DND-41 (cell line): ENCODE results near the gene LY6G6D.

Experiments used
- ATAC-seq: fragments of 200-7000 bp; cut with Tn5 transposase; 3 replicates; pipeline ENCODE4 v1.9.1; 2021; ENCODE audit warnings: low read depth; ENCODE audit not compliant: insufficient read depth
- DNase-seq: peaks from one replicate; pipeline ENCODE4 v3.0.0-alpha.2; 2020
- H2AFZ ChIP-seq: 2 replicates; pipeline ENCODE4 v1.6.0; 2012; ENCODE audit warnings: low read depth, low read length
- H3K27ac ChIP-seq: 2 replicates; pipeline ENCODE4 v1.5.1; 2012; ENCODE audit warnings: low read length, inconsistent platforms
- H3K27me3 ChIP-seq: fragments of 200-600 bp; sonication (generic); 2 replicates; pipeline ENCODE4 v1.6.0; 2012; ENCODE audit warnings: low read length, mild to moderate bottlenecking, inconsistent platforms; ENCODE audit not compliant: insufficient read depth, poor library complexity
- H3K36me3 ChIP-seq: 2 replicates; pipeline ENCODE4 v1.5.1; 2012; ENCODE audit warnings: low read length, inconsistent platforms; ENCODE audit not compliant: insufficient read depth
- H3K4me1 ChIP-seq: 2 replicates; pipeline ENCODE4 v1.5.1; 2012; ENCODE audit warnings: mild to moderate bottlenecking, low read length; ENCODE audit not compliant: insufficient read depth
- H3K4me2 ChIP-seq: 2 replicates; pipeline ENCODE4 v1.6.0; 2012; ENCODE audit warnings: mild to moderate bottlenecking, moderate library complexity, low read length, inconsistent platforms; ENCODE audit not compliant: insufficient read depth
- H3K4me3 ChIP-seq, 2 experiments: fragments of 200-600 bp in 1 of 2; shearing (Covaris generic) in 1 of 2; 2 replicates each; pipeline ENCODE4 v1.5.1; 2012 to 2016; ENCODE audit warnings: inconsistent platforms in 2 of 2, low read length in 2 of 2, mild to moderate bottlenecking in 2 of 2, low read depth in 1 of 2, moderate library complexity in 1 of 2
- H3K79me2 ChIP-seq: 2 replicates; pipeline ENCODE4 v1.6.0; 2012; ENCODE audit warnings: low read length, inconsistent platforms; ENCODE audit not compliant: insufficient read depth
- H3K9ac ChIP-seq: 2 replicates; pipeline ENCODE4 v1.6.0; 2012; ENCODE audit warnings: low read depth, mild to moderate bottlenecking, inconsistent platforms, low read length, moderate library complexity
- H3K9me3 ChIP-seq: 2 replicates; pipeline ENCODE4 v1.5.1; 2012; ENCODE audit warnings: low read length, moderate library complexity, mild to moderate bottlenecking, inconsistent platforms; ENCODE audit not compliant: insufficient read depth, severe bottlenecking
- H4K20me1 ChIP-seq: 2 replicates; pipeline ENCODE4 v1.6.0; 2012; ENCODE audit warnings: low read length; ENCODE audit not compliant: insufficient read depth
- CTCF ChIP-seq: IDR thresholded peaks from 2 replicates; pipeline ENCODE4 v1.5.1; 2012; ENCODE audit warnings: borderline replicate concordance, low read length, moderate library complexity, mild to moderate bottlenecking; ENCODE audit not compliant: poor library complexity, severe bottlenecking; ENCODE audit errors: extremely low read depth
- EZH2 ChIP-seq: IDR thresholded peaks from 3 replicates; pipeline ENCODE4 v1.6.1; 2012; ENCODE audit warnings: borderline replicate concordance, low read depth, mild to moderate bottlenecking, moderate library complexity, low read length, inconsistent platforms; ENCODE audit not compliant: severe bottlenecking

Gene LY6G6D

GRCh38 chr6:31728767-31729514 is 13.8 kb downstream of the LY6G6D start, which contains the start of gene DDAH2:
DDAH2 (minus strand) TSS chr6:31729299; CDS start chr6:31729161, 138 bp downstream.
- TF ChIP-seq CTCF, result peak; percentile 98
- TF ChIP-seq EZH2, result no peak
- Histone ChIP-seq H3K27me3 (no peaks in the 10 kb centered on the region), H3K36me3 (peaks cover 50% of the 10 kb centered on the region), H4K20me1 (peaks cover 8% of the 10 kb centered on the region), H2AFZ (peak within 1 kb of the TSS; percentile 65), H3K27ac (peak within 1 kb of the TSS; percentile 65), H3K4me1 (peaks cover 24% of the 10 kb centered on the region), H3K4me2 (peak within 1 kb of the TSS; percentile 92), H3K9me3 (no peaks in the 10 kb centered on the region), H3K4me3 (peak within 1 kb of the TSS; percentile 46 to 70; a peak in 3 of 4 replicates), H3K79me2 (peaks cover 8% of the 10 kb centered on the region), H3K9ac (peak within 1 kb of the TSS; percentile 69)
- no peak for DNase-seq
- ATAC-seq, result peak; percentile 12

- peak overlapping the region; percentile 69 for H3K9ac ChIP-seq
- TF ChIP-seq EZH2, result no peak
- no peak for TF ChIP-seq CTCF
These were observed 14.4 kb downstream of the LY6G6D start for GRCh38 chr6:31729515-31729978.

DNA sequence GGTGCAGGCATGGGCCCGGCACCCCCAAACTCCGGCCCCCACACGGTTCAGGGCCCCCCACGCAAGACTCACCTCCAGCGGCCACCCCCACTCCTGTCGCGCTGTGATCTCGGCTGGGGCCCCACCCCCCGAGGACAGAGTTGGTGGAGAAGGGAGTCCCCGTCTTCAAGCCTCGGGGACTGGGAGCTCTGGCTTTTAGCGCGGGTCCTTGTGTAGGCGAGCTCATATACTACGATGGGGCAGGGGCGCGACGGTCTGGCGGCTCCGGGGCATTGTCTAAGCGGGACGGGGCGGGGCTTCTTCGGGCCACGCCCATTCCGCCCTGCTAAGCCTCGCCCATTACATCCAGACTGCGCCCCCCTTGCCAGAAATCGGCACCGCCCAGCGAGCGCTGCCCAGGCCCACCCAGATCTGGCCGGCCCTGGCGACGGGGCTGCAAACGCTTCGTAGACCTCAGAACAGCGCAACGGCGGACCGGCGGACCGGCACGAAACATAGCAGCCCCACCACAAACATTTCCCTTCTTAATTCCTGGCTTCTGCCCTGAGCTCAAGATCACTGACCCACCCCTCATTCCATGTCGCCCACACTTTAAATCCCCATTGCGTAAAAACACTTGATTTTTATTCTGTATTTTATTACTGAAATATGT is 15.0 kb downstream of the LY6G6D start:
- ATAC-seq (peak; percentile 74), DNase-seq (peak; percentile 79)
- H3K4me1 ChIP-seq, result peaks cover 35% of the 10 kb centered on the region
- no peaks in the 10 kb centered on the region for H3K9me3 ChIP-seq
- peak overlapping the region; percentile 65 for H2AFZ ChIP-seq
- peaks cover 54% of the 10 kb centered on the region for H3K36me3 ChIP-seq
- peak overlapping the region; percentile 46 to 70; a peak in 3 of 4 replicates for H3K4me3 ChIP-seq
- peaks cover 19% of the 10 kb centered on the region for H4K20me1 ChIP-seq
- H3K9ac ChIP-seq, result peak overlapping the region; percentile 69
- H3K4me2 ChIP-seq, result peak overlapping the region; percentile 92
- H3K79me2 ChIP-seq, result peaks cover 20% of the 10 kb centered on the region
- no peaks in the 10 kb centered on the region for H3K27me3 ChIP-seq
- TF ChIP-seq EZH2, result no peak
- peak; percentile 9 for TF ChIP-seq CTCF
- peak overlapping the region; percentile 65 for H3K27ac ChIP-seq

More at GRCh38 chr6:31729515-31729978, 14.4 kb downstream of the LY6G6D start:
- Histone ChIP-seq H3K9me3 (no peaks in the 10 kb centered on the region), H4K20me1 (peaks cover 14% of the 10 kb centered on the region), H3K4me2 (peak overlapping the region; percentile 92), H3K4me3 (peak overlapping the region; percentile 46 to 70; a peak in 3 of 4 replicates), H2AFZ (peak overlapping the region; percentile 65), H3K79me2 (peaks cover 14% of the 10 kb centered on the region), H3K4me1 (peaks cover 30% of the 10 kb centered on the region), H3K36me3 (peaks cover 54% of the 10 kb centered on the region), H3K27ac (peak overlapping the region; percentile 65), H3K27me3 (no peaks in the 10 kb centered on the region)
- DNase-seq (peak; percentile 85), ATAC-seq (peak; percentile 79)
